Duodenal mucosa (tissue), 2 donors: ENCODE data around the gene NDUFA13.

Experiments
- H3K27ac ChIP-seq: one replicate; pipeline ENCODE4 v1.7.0; 2013; ENCODE audit warnings: low read depth, low read length
- H3K27me3 ChIP-seq, 2 donors: one replicate each; pipeline ENCODE4 v1.7.0; 2013; ENCODE audit warnings: low read length in 2 of 2, control low read depth in 1 of 2; ENCODE audit not compliant: insufficient read depth in 2 of 2, control insufficient read depth in 1 of 2
- H3K36me3 ChIP-seq, 2 donors: one replicate each; pipeline ENCODE4 v1.7.0; 2013; ENCODE audit warnings: low read length in 2 of 2, control low read depth in 1 of 2; ENCODE audit not compliant: insufficient read depth in 2 of 2, control insufficient read depth in 1 of 2
- H3K4me1 ChIP-seq, 2 donors: one replicate each; pipeline ENCODE4 v1.7.0; 2013; ENCODE audit warnings: low read length in 2 of 2, control low read depth in 1 of 2; ENCODE audit not compliant: insufficient read depth in 2 of 2, control insufficient read depth in 1 of 2
- H3K4me3 ChIP-seq, 2 donors: one replicate each; pipeline ENCODE4 v1.7.0; 2013; ENCODE audit warnings: low read length in 2 of 2, low read depth in 1 of 2
- H3K9ac ChIP-seq, 2 donors: one replicate each; pipeline ENCODE4 v1.7.0; 2013; ENCODE audit warnings: low read length in 2 of 2, low read depth in 1 of 2
- H3K9me3 ChIP-seq, 2 donors: one replicate each; pipeline ENCODE4 v1.7.0; 2013; ENCODE audit warnings: low read length in 2 of 2, control low read depth in 1 of 2; ENCODE audit not compliant: control insufficient read depth in 1 of 2

Gene NDUFA13

GRCh38 chr19:19527674-19528625 is 11.9 kb downstream of the NDUFA13 start:
- Histone ChIP-seq H3K27me3 (no peaks in the 10 kb centered on the region), H3K9ac (no peak overlapping the region), H3K36me3 (peaks cover 9 to 37% of the 10 kb centered on the region in 2 donors), H3K4me3 (no peak overlapping the region), H3K4me1 (no peaks in the 10 kb centered on the region), H3K9me3 (no peaks in the 10 kb centered on the region), H3K27ac (no peak overlapping the region)

GRCh38 chr19:19528721-19529490 is 12.9 kb downstream of the NDUFA13 start, which contains the start of gene YJEFN3:
YJEFN3 (plus strand) TSS chr19:19528911; CDS start chr19:19528933, 22 bp downstream.
- Histone ChIP-seq H3K4me1 (no peaks in the 10 kb centered on the region), H3K27me3 (no peaks in the 10 kb centered on the region), H3K4me3 (no peak within 1 kb of the TSS), H3K27ac (no peak within 1 kb of the TSS), H3K36me3 (peaks cover 9 to 36% of the 10 kb centered on the region in 2 donors), H3K9me3 (no peaks in the 10 kb centered on the region), H3K9ac (no peak within 1 kb of the TSS)

- Histone ChIP-seq H3K36me3 (peaks cover 9 to 29% of the 10 kb centered on the region in 2 donors), H3K9me3 (no peaks in the 10 kb centered on the region), H3K27me3 (no peaks in the 10 kb centered on the region), H3K4me3 (no peak overlapping the region), H3K4me1 (no peaks in the 10 kb centered on the region), H3K27ac (no peak overlapping the region), H3K9ac (no peak overlapping the region)
Observed at GRCh38 chr19:19529783-19530422, 13.9 kb downstream of the NDUFA13 start.

GRCh38 chr19:19530423-19530804 is 14.4 kb downstream of the NDUFA13 start:
- Histone ChIP-seq H3K4me1 (no peaks in the 10 kb centered on the region), H3K27ac (no peak overlapping the region), H3K36me3 (peaks cover 9 to 28% of the 10 kb centered on the region in 2 donors), H3K27me3 (no peaks in the 10 kb centered on the region), H3K9me3 (no peaks in the 10 kb centered on the region), H3K9ac (no peak overlapping the region), H3K4me3 (no peak overlapping the region)

GRCh38 chr19:19530889-19531288 is 14.9 kb downstream of the NDUFA13 start:
- no peak overlapping the region for H3K9ac ChIP-seq
- H3K36me3 ChIP-seq = peaks cover 9 to 26% of the 10 kb centered on the region in 2 donors
- H3K27ac ChIP-seq = no peak overlapping the region

GRCh38 chr19:19531951-19532805 is 16.2 kb downstream of the NDUFA13 start:
- H3K4me1 ChIP-seq = no peaks in the 10 kb centered on the region
- H3K9ac ChIP-seq = no peak overlapping the region

More at GRCh38 chr19:19530889-19531288, 14.9 kb downstream of the NDUFA13 start:
- no peak overlapping the region for H3K4me3 ChIP-seq
- H3K4me1 ChIP-seq = no peaks in the 10 kb centered on the region
- H3K27me3 ChIP-seq = no peaks in the 10 kb centered on the region
- no peaks in the 10 kb centered on the region for H3K9me3 ChIP-seq

GRCh38 chr19:19532806-19533701 is 17.0 kb downstream of the NDUFA13 start:
- H3K9ac ChIP-seq = no peak overlapping the region
- peaks cover 0 to 3% of the 10 kb centered on the region in 2 donors for H3K4me1 ChIP-seq
- H3K36me3 ChIP-seq = peaks cover 0 to 12% of the 10 kb centered on the region in 2 donors
- H3K27me3 ChIP-seq = peaks cover 6 to 8% of the 10 kb centered on the region in 2 donors
- no peaks in the 10 kb centered on the region for H3K9me3 ChIP-seq
- no peak overlapping the region for H3K27ac ChIP-seq
- H3K4me3 ChIP-seq = no peak overlapping the region

More at GRCh38 chr19:19531951-19532805, 16.2 kb downstream of the NDUFA13 start:
- Histone ChIP-seq H3K9me3 (no peaks in the 10 kb centered on the region), H3K27ac (no peak overlapping the region), H3K4me3 (no peak overlapping the region), H3K36me3 (peaks cover 8 to 19% of the 10 kb centered on the region in 2 donors), H3K27me3 (no peaks in the 10 kb centered on the region)

- Histone ChIP-seq H3K4me1 (peaks cover 4 to 11% of the 10 kb centered on the region in 2 donors), H3K27me3 (peaks cover 12 to 15% of the 10 kb centered on the region in 2 donors), H3K9ac (no peak overlapping the region), H3K27ac (no peak overlapping the region), H3K4me3 (no peak overlapping the region), H3K9me3 (no peaks in the 10 kb centered on the region), H3K36me3 (peaks cover 0 to 7% of the 10 kb centered on the region in 2 donors)
Observed at GRCh38 chr19:19533841-19534240, 17.8 kb downstream of the NDUFA13 start.
